ENCODE measurements around the gene ASAP3. TPM values are rescaled to one million over a fixed set of nuclear protein-coding genes. Genes with fewer than 3 reads are reported as not detected.

ASAP3 gene
- total and polyA plus RNA-seq, 2 of the 4 experiments (the other 2 are of a cell fraction): 18.6 to 18.8 TPM

DNA sequence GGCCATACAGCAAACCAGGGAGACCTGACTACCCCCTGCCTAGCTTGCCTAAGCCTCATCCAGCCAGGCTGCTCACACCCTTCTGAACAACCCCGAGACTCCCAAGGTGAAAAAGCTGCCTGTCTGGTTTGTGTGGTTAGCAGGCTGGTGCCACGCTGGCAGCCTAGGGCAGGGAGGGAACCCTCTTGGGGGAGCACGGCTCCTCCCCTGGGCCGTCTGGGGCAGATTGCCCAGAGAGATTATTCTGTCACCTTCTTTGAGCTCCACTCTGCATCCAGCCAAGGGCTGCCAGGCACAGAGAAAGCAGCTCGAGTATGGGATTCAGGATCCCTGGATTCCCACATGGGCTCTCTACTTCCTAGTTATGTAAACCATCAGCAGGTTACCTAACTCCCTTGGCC lies 32.0 kb downstream of the ASAP3 start:
- Histone ChIP-seq H2AK5ac (ENCODE audit: low read depth, low read length) (no peak overlapping the region), H4K91ac (ENCODE audit: insufficient read depth, low read depth, low read length) (no peak overlapping the region), H3K4ac (ENCODE audit: low read depth, low read length) (no peak overlapping the region), H4K8ac (ENCODE audit: low read depth in 2 of 2, low read length in 2 of 2) (no peak overlapping the region), H3K27me3 (ENCODE audit: control insufficient read depth, insufficient read depth, low read length) (no peaks in the 10 kb centered on the region), H3K79me1 (ENCODE audit: low read depth in 1 of 2, low read length in 2 of 2) (no peaks in the 10 kb centered on the region; a peak in 1 of 4 replicates), H4K5ac (ENCODE audit: low read depth, low read length) (no peak overlapping the region), H3K9me1 (ENCODE audit: insufficient read depth, low read length) (peaks cover 9% of the 10 kb centered on the region; the same call in 1 of the 2 replicates), H3K27ac (ENCODE audit: insufficient read depth, low read length) (no peak overlapping the region), H2AK9ac (replicated peaks; ENCODE audit: low read depth, low read length, poor library complexity) (no peak overlapping the region), H2BK120ac (ENCODE audit: low read depth, low read length) (no peak overlapping the region), H2BK20ac (ENCODE audit: low read depth, low read length) (no peak overlapping the region), H3K14ac (replicated peaks; ENCODE audit: low read depth, low read length) (no peak overlapping the region), H3K4me3 (ENCODE audit: insufficient read depth, low read depth, low read length) (no peak overlapping the region), H3K4me1 (ENCODE audit: control insufficient read depth, insufficient read depth, low read length) (peaks cover 5% of the 10 kb centered on the region; the same call in 1 of the 2 replicates), H3K9ac (ENCODE audit: low read depth, low read length) (no peak overlapping the region), H3K23ac (ENCODE audit: low read depth, low read length) (no peak overlapping the region), H4K20me1 (ENCODE audit: insufficient read depth, low read length) (no peaks in the 10 kb centered on the region), H2BK15ac (ENCODE audit: low read depth, low read length) (no peak overlapping the region), H3K9me3 (ENCODE audit: control insufficient read depth, insufficient read depth, low read length) (no peaks in the 10 kb centered on the region), H3K36me3 (ENCODE audit: control insufficient read depth, insufficient read depth, low read length) (peaks cover 40% of the 10 kb centered on the region; the same call in 1 of the 2 replicates), H3K4me2 (ENCODE audit: low read depth, low read length) (no peak overlapping the region), H2BK5ac (ENCODE audit: low read depth, low read length, poor library complexity, severe bottlenecking) (no peak overlapping the region), H3K18ac (ENCODE audit: low read depth, low read length) (no peak overlapping the region; the same call in 1 of the 2 replicates), H2AFZ (replicated peaks; ENCODE audit: low read length, poor library complexity) (no peak overlapping the region), H3K56ac (ENCODE audit: extremely low read depth, insufficient read depth, low read length) (no peak overlapping the region)
- BruUV-seq (replicated peaks): no TSS peak
- TF ChIP-seq, protein P1, sequence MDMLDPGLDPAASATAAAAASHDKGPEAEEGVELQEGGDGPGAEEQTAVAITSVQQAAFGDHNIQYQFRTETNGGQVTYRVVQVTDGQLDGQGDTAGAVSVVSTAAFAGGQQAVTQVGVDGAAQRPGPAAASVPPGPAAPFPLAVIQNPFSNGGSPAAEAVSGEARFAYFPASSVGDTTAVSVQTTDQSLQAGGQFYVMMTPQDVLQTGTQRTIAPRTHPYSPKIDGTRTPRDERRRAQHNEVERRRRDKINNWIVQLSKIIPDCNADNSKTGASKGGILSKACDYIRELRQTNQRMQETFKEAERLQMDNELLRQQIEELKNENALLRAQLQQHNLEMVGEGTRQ (IDR thresholded peaks at IDR 0.05; ENCODE audit: low read depth, low read length): no peak
- TF ChIP-seq NFE2L2 (IDR thresholded peaks at IDR 0.05; ENCODE audit: low read depth, low read length) (no peak), CHD1 (IDR thresholded peaks at IDR 0.05; ENCODE audit: low read depth, low read length) (no peak), RCOR1 (IDR thresholded peaks at IDR 0.05; ENCODE audit: insufficient replicate concordance, low read length) (no peak), SMC3 (IDR thresholded peaks at IDR 0.05; ENCODE audit: low read depth, low read length) (no peak)
- TF ChIP-seq, protein P2, sequence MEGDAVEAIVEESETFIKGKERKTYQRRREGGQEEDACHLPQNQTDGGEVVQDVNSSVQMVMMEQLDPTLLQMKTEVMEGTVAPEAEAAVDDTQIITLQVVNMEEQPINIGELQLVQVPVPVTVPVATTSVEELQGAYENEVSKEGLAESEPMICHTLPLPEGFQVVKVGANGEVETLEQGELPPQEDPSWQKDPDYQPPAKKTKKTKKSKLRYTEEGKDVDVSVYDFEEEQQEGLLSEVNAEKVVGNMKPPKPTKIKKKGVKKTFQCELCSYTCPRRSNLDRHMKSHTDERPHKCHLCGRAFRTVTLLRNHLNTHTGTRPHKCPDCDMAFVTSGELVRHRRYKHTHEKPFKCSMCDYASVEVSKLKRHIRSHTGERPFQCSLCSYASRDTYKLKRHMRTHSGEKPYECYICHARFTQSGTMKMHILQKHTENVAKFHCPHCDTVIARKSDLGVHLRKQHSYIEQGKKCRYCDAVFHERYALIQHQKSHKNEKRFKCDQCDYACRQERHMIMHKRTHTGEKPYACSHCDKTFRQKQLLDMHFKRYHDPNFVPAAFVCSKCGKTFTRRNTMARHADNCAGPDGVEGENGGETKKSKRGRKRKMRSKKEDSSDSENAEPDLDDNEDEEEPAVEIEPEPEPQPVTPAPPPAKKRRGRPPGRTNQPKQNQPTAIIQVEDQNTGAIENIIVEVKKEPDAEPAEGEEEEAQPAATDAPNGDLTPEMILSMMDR (conservative IDR thresholded peaks at IDR 0.05; ENCODE audit: low read depth, low read length): no peak
- intact Hi-C loops (cut with micrococcal nuclease): no loop called here
- 22% methylated on average over 1 of the region's 5 CpGs; no CpG with 5 or more reads in 1 of the 2 experiments for WGBS, 2 experiments (ENCODE audit: extremely low coverage in 2 of 2, insufficient read length in 1 of 2)
- ChIA-PET CTCF (interaction anchor here (0.6 kb wide), 1 partner anchor 279 kb away, joined by 4 read pairs; no protein-coding TSS in a partner anchor), POLR2A (ENCODE audit: unreplicated experiment) (no interaction called here)
- in situ Hi-C loops (cut with MboI; ENCODE audit: low sequenced_read_pairs): no loop called here
- ATAC-seq (ENCODE audit: low read depth): peak; percentile 56
- peak; percentile 33 for DNase-seq
- dilution Hi-C loops (cut with HindIII; ENCODE audit: low sequenced_read_pairs, unreplicated experiment): no loop called here
